ENCODE measurements around the gene GNPAT.

Gene GNPAT

GRCh38 chr1:231196307-231196706 is 44.7 kb upstream of the GNPAT start:
- H3K27me3 ChIP-seq (replicated peaks; ENCODE audit: control insufficient read depth, insufficient read depth, low read length) = no peaks in the 10 kb centered on the region; the same call in 1 of the 2 replicates
- DNase-seq (ENCODE audit: extremely low read depth, insufficient read length) = no peak
- no peaks in the 10 kb centered on the region for H3K36me3 ChIP-seq (ENCODE audit: control insufficient read depth, insufficient read depth, low read length)
- H3K4me3 ChIP-seq (replicated peaks; ENCODE audit: low read depth, low read length) = no peak overlapping the region
- TF ChIP-seq CTCF (IDR thresholded peaks at IDR 0.05; ENCODE audit: insufficient read depth, low read length, poor library complexity, severe bottlenecking) = no peak

GRCh38 chr1:231196728-231197127 is 44.3 kb upstream of the GNPAT start:
- Histone ChIP-seq H3K36me3 (ENCODE audit: control insufficient read depth, insufficient read depth, low read length) (no peaks in the 10 kb centered on the region), H3K4me3 (replicated peaks; ENCODE audit: low read depth, low read length) (no peak overlapping the region), H3K27me3 (replicated peaks; ENCODE audit: control insufficient read depth, insufficient read depth, low read length) (no peaks in the 10 kb centered on the region; the same call in 1 of the 2 replicates)
- TF ChIP-seq CTCF (IDR thresholded peaks at IDR 0.05; ENCODE audit: insufficient read depth, low read length, poor library complexity, severe bottlenecking) = no peak
- no peak for DNase-seq (ENCODE audit: extremely low read depth, insufficient read length)

- TF ChIP-seq CTCF (IDR thresholded peaks at IDR 0.05; ENCODE audit: insufficient read depth, low read length, poor library complexity, severe bottlenecking) = no peak
- no peak for DNase-seq (ENCODE audit: extremely low read depth, insufficient read length)
- H3K27me3 ChIP-seq (replicated peaks; ENCODE audit: control insufficient read depth, insufficient read depth, low read length) = no peaks in the 10 kb centered on the region; the same call in none of the 2 replicates
- no peak overlapping the region for H3K4me3 ChIP-seq (replicated peaks; ENCODE audit: low read depth, low read length)
- H3K36me3 ChIP-seq (ENCODE audit: control insufficient read depth, insufficient read depth, low read length) = no peaks in the 10 kb centered on the region
These were observed 41.1 kb upstream of the GNPAT start for GRCh38 chr1:231199868-231200267.

- no peak for TF ChIP-seq CTCF (IDR thresholded peaks at IDR 0.05; ENCODE audit: insufficient read depth, low read length, poor library complexity, severe bottlenecking)
- no peak overlapping the region for H3K4me3 ChIP-seq (replicated peaks; ENCODE audit: low read depth, low read length)
- no peaks in the 10 kb centered on the region for H3K36me3 ChIP-seq (ENCODE audit: control insufficient read depth, insufficient read depth, low read length)
- DNase-seq (ENCODE audit: extremely low read depth, insufficient read length) = no peak
- H3K27me3 ChIP-seq (replicated peaks; ENCODE audit: control insufficient read depth, insufficient read depth, low read length) = no peaks in the 10 kb centered on the region; the same call in none of the 2 replicates
These were observed 40.5 kb upstream of the GNPAT start for GRCh38 chr1:231200388-231201031.

GRCh38 chr1:231201375-231201978 is 39.5 kb upstream of the GNPAT start:
- TF ChIP-seq CTCF (IDR thresholded peaks at IDR 0.05; ENCODE audit: insufficient read depth, low read length, poor library complexity, severe bottlenecking) = no peak
- H3K36me3 ChIP-seq (ENCODE audit: control insufficient read depth, insufficient read depth, low read length) = no peaks in the 10 kb centered on the region
- DNase-seq (ENCODE audit: extremely low read depth, insufficient read length) = no peak
- no peak overlapping the region for H3K4me3 ChIP-seq (replicated peaks; ENCODE audit: low read depth, low read length)
- no peaks in the 10 kb centered on the region; the same call in none of the 2 replicates for H3K27me3 ChIP-seq (replicated peaks; ENCODE audit: control insufficient read depth, insufficient read depth, low read length)
